HEK293 (cell line): ENCODE data around the gene KCP.

Experiments used
- CTCF ChIA-PET: fragments of 350-600 bp; formaldehyde crosslinking; extraction: SDS; loops from one replicate; lab custom pipeline; 2021; ENCODE audit warnings: antibody characterized with exemption; lab: Yijun Ruan, JAX
- POLR2A ChIA-PET: fragments of 300-600 bp; formaldehyde crosslinking; extraction: SDS; loops from one replicate; lab custom pipeline; 2020; ENCODE audit warnings: antibody characterized with exemption, inconsistent platforms; lab: Yijun Ruan, JAX
- H3K27ac ChIP-seq: fragments of 200-500 bp; sonication (Bioruptor generic); 2 replicates; pipeline ENCODE4 v1.5.1; 2014; ENCODE audit warnings: low read depth, low read length, control low read depth, inconsistent platforms; ENCODE audit errors: extremely low read depth
- H3K36me3 ChIP-seq, 2 experiments: fragments of 200-500 bp in 1 of 2; sonication (Bioruptor generic) in 1 of 2; 1 replicate in 1 of 2; 2 replicates in 1 of 2; pipeline ENCODE4 v1.5.1; 2014 to 2017; ENCODE audit warnings: inconsistent platforms in 2 of 2, low read length in 2 of 2; ENCODE audit not compliant: control insufficient read depth in 2 of 2, insufficient read depth in 1 of 2
- H3K4me1 ChIP-seq: fragments of 200-500 bp; sonication (Bioruptor generic); 2 replicates; pipeline ENCODE4 v1.5.1; 2014; ENCODE audit warnings: mild to moderate bottlenecking, low read length, inconsistent platforms; ENCODE audit not compliant: control insufficient read depth, insufficient read depth
- H3K4me3 ChIP-seq: 2 replicates; pipeline ENCODE4 v1.5.1; 2011; ENCODE audit warnings: low read depth, mild to moderate bottlenecking, control low read depth, low read length, moderate library complexity
- H3K9me3 ChIP-seq: fragments of 200-500 bp; sonication (Bioruptor generic); 2 replicates; pipeline ENCODE4 v1.5.1; 2014; ENCODE audit warnings: low read depth, low read length, inconsistent platforms; ENCODE audit not compliant: control insufficient read depth, insufficient read depth
- GLIS1 ChIP-seq: fragments of 450-650 bp; formaldehyde crosslinking; IDR thresholded peaks from 2 replicates; pipeline ENCODE4 v1.5.1; 2016; ENCODE audit warnings: missing biosample characterization, missing genetic modification characterization
- IKZF3 ChIP-seq: fragments of 450-650 bp; IDR thresholded peaks from 2 replicates; pipeline ENCODE4 v1.5.0; 2018; ENCODE audit warnings: missing biosample characterization, mild to moderate bottlenecking, missing genetic modification characterization, moderate library complexity
- KLF9 ChIP-seq: fragments of 450-650 bp; formaldehyde crosslinking; IDR thresholded peaks from 2 replicates; pipeline ENCODE4 v1.5.1; 2016; ENCODE audit warnings: missing biosample characterization, missing genetic modification characterization, low read depth
- OVOL3 ChIP-seq: fragments of 450-650 bp; formaldehyde crosslinking; IDR thresholded peaks from 2 replicates; pipeline ENCODE4 v1.5.1; 2016; ENCODE audit warnings: missing biosample characterization, missing genetic modification characterization
- RBAK ChIP-seq: fragments of 450-650 bp; formaldehyde crosslinking; IDR thresholded peaks from 2 replicates; pipeline ENCODE4 v1.5.1; 2016; ENCODE audit warnings: missing biosample characterization, missing genetic modification characterization
- WT1 ChIP-seq: fragments of 450-650 bp; formaldehyde crosslinking; IDR thresholded peaks from 2 replicates; pipeline ENCODE4 v1.5.1; 2016; ENCODE audit warnings: missing biosample characterization, missing genetic modification characterization
- YY1 ChIP-seq: fragments of 450-650 bp; formaldehyde crosslinking; IDR thresholded peaks from 2 replicates; pipeline ENCODE4 v1.5.1; 2018; ENCODE audit warnings: missing biosample characterization, missing genetic modification characterization
- ZBTB8A ChIP-seq: fragments of 450-650 bp; formaldehyde crosslinking; IDR thresholded peaks from 2 replicates; pipeline ENCODE4 v1.5.1; 2016; ENCODE audit warnings: missing biosample characterization, missing genetic modification characterization
- ZIC2 ChIP-seq: fragments of 450-650 bp; formaldehyde crosslinking; IDR thresholded peaks from 2 replicates; pipeline ENCODE4 v1.5.1; 2016; ENCODE audit warnings: missing biosample characterization, missing genetic modification characterization
- ZNF157 ChIP-seq: fragments of 450-650 bp; formaldehyde crosslinking; IDR thresholded peaks from 2 replicates; pipeline ENCODE4 v1.5.1; 2016; ENCODE audit warnings: missing biosample characterization, missing genetic modification characterization
- ZNF24 ChIP-seq: fragments of 450-650 bp; formaldehyde crosslinking; IDR thresholded peaks from 2 replicates; pipeline ENCODE4 v1.5.1; 2016; ENCODE audit warnings: missing biosample characterization, missing genetic modification characterization
- ZNF510 ChIP-seq: fragments of 450-650 bp; formaldehyde crosslinking; IDR thresholded peaks from 2 replicates; pipeline ENCODE4 v1.5.1; 2018; ENCODE audit warnings: mild to moderate bottlenecking, missing genetic modification characterization, missing biosample characterization; ENCODE audit not compliant: insufficient replicate concordance
- ZNF514 ChIP-seq: fragments of 450-650 bp; formaldehyde crosslinking; IDR thresholded peaks from 2 replicates; pipeline ENCODE4 v1.5.1; 2016; ENCODE audit warnings: missing biosample characterization, missing genetic modification characterization
- ZNF561 ChIP-seq: fragments of 450-650 bp; IDR thresholded peaks from 2 replicates; pipeline ENCODE4 v1.5.1; 2018; ENCODE audit warnings: missing biosample characterization, missing genetic modification characterization, borderline replicate concordance
- ZNF610 ChIP-seq: fragments of 450-650 bp; formaldehyde crosslinking; IDR thresholded peaks from 2 replicates; pipeline ENCODE4 v1.5.1; 2016; ENCODE audit warnings: missing biosample characterization, missing genetic modification characterization, borderline replicate concordance
- ZNF621 ChIP-seq: fragments of 450-650 bp; formaldehyde crosslinking; IDR thresholded peaks from 2 replicates; pipeline ENCODE4 v1.5.1; 2017; ENCODE audit warnings: missing biosample characterization, missing genetic modification characterization
- ZNF629 ChIP-seq: fragments of 450-650 bp; formaldehyde crosslinking; IDR thresholded peaks from 2 replicates; pipeline ENCODE4 v1.5.1; 2017; ENCODE audit warnings: missing biosample characterization, missing genetic modification characterization
- TF ChIP-seq, protein P1 (sequence below): fragments of 450-650 bp; formaldehyde crosslinking; IDR thresholded peaks from 2 replicates; pipeline ENCODE4 v1.5.1; 2016; ENCODE audit warnings: missing biosample characterization, missing genetic modification characterization
- TF ChIP-seq, protein P2 (sequence below): fragments of 450-650 bp; IDR thresholded peaks from 2 replicates; pipeline ENCODE4 v1.5.1; 2018; ENCODE audit warnings: missing biosample characterization, missing genetic modification characterization
- TF ChIP-seq, protein P3 (sequence below): fragments of 450-650 bp; formaldehyde crosslinking; IDR thresholded peaks from 2 replicates; pipeline ENCODE4 v1.5.1; 2016; ENCODE audit warnings: missing biosample characterization, missing genetic modification characterization
- TF ChIP-seq, protein P4 (sequence below): sonication (generic); formaldehyde crosslinking; IDR thresholded peaks from 2 replicates; pipeline ENCODE4 v1.8.1; 2022; ENCODE audit warnings: mild to moderate bottlenecking, moderate library complexity, missing genetic modification reagents
- TF ChIP-seq, protein P5 (sequence below): fragments of 450-650 bp; formaldehyde crosslinking; IDR thresholded peaks from 2 replicates; pipeline ENCODE4 v1.5.1; 2016; ENCODE audit warnings: missing biosample characterization, missing genetic modification characterization

KCP gene

DNA sequence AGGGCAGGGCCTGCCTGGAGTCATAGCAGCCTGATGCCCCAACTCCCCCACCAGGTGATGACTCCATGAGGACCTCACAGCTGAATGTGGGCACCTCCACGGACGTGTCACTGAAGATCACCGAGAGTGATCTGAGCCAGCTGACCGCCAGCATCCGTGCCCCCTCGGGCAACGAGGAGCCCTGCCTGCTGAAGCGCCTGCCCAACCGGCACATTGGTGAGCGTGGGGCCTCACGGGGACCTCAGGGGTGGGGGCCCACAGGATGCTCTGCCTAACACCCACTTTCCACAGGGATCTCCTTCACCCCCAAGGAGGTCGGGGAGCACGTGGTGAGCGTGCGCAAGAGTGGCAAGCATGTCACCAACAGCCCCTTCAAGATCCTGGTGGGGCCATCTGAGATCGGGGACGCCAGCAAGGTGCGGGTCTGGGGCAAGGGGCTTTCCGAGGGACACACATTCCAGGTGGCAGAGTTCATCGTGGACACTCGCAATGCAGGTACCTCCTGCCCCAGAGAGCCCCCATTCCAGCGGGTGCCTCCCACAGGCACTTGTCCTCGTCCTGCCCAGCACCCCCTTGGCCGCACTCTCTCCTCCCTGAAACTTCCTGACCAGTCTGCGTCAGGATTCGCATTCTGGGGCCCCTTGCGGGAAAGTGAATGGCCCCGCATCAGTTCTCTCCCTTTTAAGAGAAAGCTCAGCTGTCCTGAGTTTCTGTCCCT is 57.8 kb downstream of the KCP start (continued):
- TF ChIP-seq, protein P1, sequence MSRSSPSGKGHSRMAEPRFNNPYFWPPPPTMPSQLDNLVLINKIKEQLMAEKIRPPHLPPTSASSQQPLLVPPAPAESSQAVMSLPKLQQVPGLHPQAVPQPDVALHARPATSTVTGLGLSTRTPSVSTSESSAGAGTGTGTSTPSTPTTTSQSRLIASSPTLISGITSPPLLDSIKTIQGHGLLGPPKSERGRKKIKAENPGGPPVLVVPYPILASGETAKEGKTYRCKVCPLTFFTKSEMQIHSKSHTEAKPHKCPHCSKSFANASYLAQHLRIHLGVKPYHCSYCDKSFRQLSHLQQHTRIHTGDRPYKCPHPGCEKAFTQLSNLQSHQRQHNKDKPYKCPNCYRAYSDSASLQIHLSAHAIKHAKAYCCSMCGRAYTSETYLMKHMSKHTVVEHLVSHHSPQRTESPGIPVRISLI, result no peak
- TF ChIP-seq IKZF3 (tag by site-specific recombination), result no peak
- TF ChIP-seq, protein P2, sequence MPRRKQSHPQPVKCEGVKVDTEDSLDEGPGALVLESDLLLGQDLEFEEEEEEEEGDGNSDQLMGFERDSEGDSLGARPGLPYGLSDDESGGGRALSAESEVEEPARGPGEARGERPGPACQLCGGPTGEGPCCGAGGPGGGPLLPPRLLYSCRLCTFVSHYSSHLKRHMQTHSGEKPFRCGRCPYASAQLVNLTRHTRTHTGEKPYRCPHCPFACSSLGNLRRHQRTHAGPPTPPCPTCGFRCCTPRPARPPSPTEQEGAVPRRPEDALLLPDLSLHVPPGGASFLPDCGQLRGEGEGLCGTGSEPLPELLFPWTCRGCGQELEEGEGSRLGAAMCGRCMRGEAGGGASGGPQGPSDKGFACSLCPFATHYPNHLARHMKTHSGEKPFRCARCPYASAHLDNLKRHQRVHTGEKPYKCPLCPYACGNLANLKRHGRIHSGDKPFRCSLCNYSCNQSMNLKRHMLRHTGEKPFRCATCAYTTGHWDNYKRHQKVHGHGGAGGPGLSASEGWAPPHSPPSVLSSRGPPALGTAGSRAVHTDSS, result no peak
- TF ChIP-seq ZNF157, result no peak
- no peak for TF ChIP-seq WT1 (tag by site-specific recombination)
- TF ChIP-seq ZIC2 (tag by site-specific recombination), result 0 out of 2 replicates have a peak, but pooled peaks have one; percentile 8
- TF ChIP-seq ZNF24, result no peak
- TF ChIP-seq YY1 (tag by site-specific recombination), result no peak
- TF ChIP-seq, all 188 proteins: peak for 3

DNA sequence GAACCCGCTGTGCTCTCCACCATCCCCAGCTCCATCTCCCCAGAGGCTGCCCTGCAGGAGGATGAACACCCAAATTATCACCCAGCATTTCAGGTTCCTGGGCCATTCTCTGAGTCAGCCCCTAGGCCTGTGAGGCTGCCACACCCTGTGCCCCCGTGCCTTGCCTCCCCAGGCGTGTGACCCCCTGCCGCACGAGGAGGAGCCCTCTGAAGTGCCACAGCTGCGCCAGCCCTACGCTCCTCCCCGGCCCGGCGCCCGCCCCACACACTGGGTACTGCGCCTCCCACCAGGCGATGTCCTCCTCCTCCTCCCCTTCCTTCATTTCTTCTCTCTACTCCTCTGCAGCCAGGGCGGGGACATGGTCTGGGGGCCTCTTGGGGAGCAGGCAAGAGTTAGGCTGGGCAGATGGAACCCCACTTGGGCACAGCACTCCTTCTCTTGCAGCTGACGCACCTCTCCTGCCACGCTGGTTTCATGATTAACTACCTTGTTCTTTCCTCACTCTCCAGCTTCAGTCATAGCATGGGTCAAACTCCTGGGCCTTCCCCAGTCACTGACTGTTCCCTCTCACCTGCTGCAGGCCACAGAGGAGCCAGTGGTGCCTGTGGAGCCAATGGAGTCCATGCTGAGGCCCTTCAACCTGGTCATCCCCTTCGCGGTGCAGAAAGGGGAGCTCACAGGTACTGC is 60.6 kb downstream of the KCP start:
- H3K36me3 ChIP-seq, result peaks cover 0 to 94% of the 10 kb centered on the region in 2 experiments; a peak in 1 of 3 replicates
- TF ChIP-seq, protein P3, sequence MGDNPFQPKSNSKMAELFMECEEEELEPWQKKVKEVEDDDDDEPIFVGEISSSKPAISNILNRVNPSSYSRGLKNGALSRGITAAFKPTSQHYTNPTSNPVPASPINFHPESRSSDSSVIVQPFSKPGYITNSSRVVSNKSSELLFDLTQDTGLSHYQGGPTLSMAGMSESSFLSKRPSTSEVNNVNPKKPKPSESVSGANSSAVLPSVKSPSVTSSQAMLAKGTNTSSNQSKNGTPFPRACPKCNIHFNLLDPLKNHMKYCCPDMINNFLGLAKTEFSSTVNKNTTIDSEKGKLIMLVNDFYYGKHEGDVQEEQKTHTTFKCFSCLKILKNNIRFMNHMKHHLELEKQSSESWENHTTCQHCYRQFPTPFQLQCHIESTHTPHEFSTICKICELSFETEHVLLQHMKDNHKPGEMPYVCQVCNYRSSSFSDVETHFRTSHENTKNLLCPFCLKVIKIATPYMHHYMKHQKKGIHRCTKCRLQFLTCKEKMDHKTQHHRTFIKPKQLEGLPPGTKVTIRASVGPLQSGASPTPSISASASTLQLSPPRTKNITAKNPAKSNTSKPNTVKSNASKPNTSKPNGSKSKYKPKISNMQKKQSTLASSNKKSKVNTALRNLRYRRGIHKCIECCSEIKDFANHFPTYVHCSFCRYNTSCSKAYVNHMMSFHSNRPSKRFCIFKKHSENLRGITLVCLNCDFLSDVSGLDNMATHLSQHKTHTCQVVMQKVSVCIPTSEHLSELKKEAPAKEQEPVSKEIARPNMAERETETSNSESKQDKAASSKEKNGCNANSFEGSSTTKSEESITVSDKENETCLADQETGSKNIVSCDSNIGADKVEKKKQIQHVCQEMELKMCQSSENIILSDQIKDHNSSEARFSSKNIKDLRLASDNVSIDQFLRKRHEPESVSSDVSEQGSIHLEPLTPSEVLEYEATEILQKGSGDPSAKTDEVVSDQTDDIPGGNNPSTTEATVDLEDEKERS (tag by site-specific recombination), result no peak
- no peak for TF ChIP-seq KLF9 (tag by site-specific recombination)
- TF ChIP-seq OVOL3, result no peak
- TF ChIP-seq, protein P4, sequence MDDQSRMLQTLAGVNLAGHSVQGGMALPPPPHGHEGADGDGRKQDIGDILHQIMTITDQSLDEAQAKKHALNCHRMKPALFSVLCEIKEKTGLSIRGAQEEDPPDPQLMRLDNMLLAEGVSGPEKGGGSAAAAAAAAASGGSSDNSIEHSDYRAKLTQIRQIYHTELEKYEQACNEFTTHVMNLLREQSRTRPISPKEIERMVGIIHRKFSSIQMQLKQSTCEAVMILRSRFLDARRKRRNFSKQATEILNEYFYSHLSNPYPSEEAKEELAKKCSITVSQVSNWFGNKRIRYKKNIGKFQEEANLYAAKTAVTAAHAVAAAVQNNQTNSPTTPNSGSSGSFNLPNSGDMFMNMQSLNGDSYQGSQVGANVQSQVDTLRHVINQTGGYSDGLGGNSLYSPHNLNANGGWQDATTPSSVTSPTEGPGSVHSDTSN (CRISPR knock-in tag), result no peak
- no peak for TF ChIP-seq ZBTB8A (tag by site-specific recombination)
- TF ChIP-seq ZNF610 (tag by site-specific recombination), result no peak
- no peak for TF ChIP-seq ZNF514 (tag by site-specific recombination)
- TF ChIP-seq ZNF629 (tag by site-specific recombination), result no peak
- TF ChIP-seq GLIS1 (tag by site-specific recombination), result peak; percentile 18; the same call in 1 of the 2 replicates
- no peak for TF ChIP-seq ZNF561 (tag by site-specific recombination)
- no peak for TF ChIP-seq RBAK (tag by site-specific recombination)
- peak; percentile 87 for TF ChIP-seq ZIC2 (tag by site-specific recombination)
- no peak for TF ChIP-seq ZNF510 (tag by site-specific recombination)
- TF ChIP-seq, protein P5, sequence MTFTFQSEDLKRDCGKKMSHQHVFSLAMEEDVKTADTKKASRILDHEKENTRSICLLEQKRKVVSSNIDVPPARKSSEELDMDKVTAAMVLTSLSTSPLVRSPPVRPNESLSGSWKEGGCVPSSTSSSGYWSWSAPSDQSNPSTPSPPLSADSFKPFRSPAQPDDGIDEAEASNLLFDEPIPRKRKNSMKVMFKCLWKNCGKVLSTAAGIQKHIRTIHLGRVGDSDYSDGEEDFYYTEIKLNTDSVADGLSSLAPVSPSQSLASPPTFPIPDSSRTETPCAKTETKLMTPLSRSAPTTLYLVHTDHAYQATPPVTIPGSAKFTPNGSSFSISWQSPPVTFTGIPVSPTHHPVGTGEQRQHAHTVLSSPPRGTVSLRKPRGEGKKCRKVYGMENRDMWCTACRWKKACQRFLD (tag by site-specific recombination), result no peak
- TF ChIP-seq ZNF621 (tag by site-specific recombination), result no peak
- no peak overlapping the region for H3K27ac ChIP-seq
- H3K9me3 ChIP-seq, result no peaks in the 10 kb centered on the region
- no peak overlapping the region for H3K4me3 ChIP-seq
- ChIA-PET CTCF (interaction anchor here (1.2 kb wide), 1 partner anchor 33 kb away, joined by 4 read pairs; no protein-coding TSS in a partner anchor), POLR2A (no interaction called here)
- no peaks in the 10 kb centered on the region for H3K4me1 ChIP-seq
